ENCODE data around the gene OLFM1. TPM values are rescaled to one million over a fixed set of nuclear protein-coding genes. Genes with fewer than 3 reads are reported as not detected.

The OLFM1 gene
- total RNA-seq, 3 donors from 2014 or later: 17.4 to 25.2 (median 22.1) TPM

DNA sequence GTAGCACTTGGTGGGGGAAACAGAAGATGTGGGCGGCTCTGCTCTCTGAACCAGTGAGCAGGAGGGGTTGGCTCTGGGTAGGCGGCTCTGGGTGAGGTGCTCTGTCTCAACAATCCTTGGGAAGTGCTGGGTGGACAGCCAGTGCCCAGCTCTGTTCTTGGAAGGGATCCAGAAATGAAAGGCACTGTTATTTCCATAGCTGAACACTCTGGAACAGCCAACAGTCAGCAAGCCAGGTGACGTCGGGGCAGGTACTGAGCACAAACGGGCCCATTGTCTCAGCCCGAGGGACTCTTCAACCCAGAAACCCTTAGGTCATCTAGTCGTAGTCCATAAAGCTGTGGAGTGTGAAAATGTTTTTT is 36.3 kb downstream of the OLFM1 start:
- intact Hi-C loops (cut with DNase I; ENCODE audit: low total_unique reads): loop anchor here (10.0 kb wide), 1 partner anchor 1829 kb away; no protein-coding TSS in a partner anchor
- DNase-seq (ENCODE audit: low spot score in 2 of 2): no peak
- H3K9me3 ChIP-seq: no peaks in the 10 kb centered on the region
- H3K27me3 ChIP-seq: peaks cover 0 to 20% of the 10 kb centered on the region in 2 donors
- no peaks in the 10 kb centered on the region for H3K4me1 ChIP-seq
- no peak overlapping the region for H3K27ac ChIP-seq
- H3K36me3 ChIP-seq: no peaks in the 10 kb centered on the region
- TF ChIP-seq, protein P1, sequence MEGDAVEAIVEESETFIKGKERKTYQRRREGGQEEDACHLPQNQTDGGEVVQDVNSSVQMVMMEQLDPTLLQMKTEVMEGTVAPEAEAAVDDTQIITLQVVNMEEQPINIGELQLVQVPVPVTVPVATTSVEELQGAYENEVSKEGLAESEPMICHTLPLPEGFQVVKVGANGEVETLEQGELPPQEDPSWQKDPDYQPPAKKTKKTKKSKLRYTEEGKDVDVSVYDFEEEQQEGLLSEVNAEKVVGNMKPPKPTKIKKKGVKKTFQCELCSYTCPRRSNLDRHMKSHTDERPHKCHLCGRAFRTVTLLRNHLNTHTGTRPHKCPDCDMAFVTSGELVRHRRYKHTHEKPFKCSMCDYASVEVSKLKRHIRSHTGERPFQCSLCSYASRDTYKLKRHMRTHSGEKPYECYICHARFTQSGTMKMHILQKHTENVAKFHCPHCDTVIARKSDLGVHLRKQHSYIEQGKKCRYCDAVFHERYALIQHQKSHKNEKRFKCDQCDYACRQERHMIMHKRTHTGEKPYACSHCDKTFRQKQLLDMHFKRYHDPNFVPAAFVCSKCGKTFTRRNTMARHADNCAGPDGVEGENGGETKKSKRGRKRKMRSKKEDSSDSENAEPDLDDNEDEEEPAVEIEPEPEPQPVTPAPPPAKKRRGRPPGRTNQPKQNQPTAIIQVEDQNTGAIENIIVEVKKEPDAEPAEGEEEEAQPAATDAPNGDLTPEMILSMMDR (IDR thresholded peaks at IDR 0.05): no peak
- TF ChIP-seq POLR2AphosphoS5 (IDR thresholded peaks at IDR 0.05) (no peak), POLR2A (IDR thresholded peaks at IDR 0.05) (no peak)
- H3K4me3 ChIP-seq: no peak overlapping the region

DNA sequence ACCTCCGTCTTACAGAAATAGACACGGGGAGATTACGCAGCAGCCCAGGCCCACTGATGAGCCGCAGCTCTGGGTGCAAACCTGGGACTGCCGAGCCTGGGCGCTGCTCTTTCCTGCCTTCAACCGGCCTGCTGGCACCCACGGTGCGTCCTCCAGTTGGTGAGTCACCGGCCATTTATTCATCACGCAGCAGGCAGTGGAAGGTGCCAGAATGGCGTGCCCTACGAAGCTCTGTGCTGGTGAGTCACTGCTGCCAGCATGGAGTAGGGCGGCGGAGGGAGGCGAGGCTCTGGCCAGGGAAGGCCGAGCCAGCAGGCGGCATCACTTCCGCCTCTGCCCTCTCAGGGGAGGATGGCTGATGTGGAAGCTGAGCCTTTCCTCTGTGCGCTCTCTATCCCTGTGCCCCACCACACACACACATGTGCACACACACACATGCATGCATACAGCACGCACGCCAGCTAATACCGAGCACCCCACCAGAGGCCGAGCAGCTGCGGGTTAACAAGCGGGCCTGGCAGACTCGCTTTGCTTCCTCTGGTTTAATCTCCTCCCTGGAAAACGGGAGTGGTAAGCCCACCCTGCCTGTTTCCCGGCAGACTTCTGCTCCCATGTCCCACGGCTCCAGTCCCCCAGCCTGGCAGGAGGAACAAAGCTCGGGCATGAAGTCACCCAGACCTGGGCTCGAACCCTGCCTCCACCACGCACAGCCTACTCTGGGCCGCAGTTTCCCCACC is 39.2 kb downstream of the OLFM1 start:
- intact Hi-C loops (cut with DNase I; ENCODE audit: low total_unique reads): loop anchor here (10.0 kb wide), 1 partner anchor 1832 kb away; no protein-coding TSS in a partner anchor
- Histone ChIP-seq H3K27ac (no peak overlapping the region), H3K36me3 (no peaks in the 10 kb centered on the region), H3K4me3 (no peak overlapping the region), H3K9me3 (no peaks in the 10 kb centered on the region), H3K27me3 (peaks cover 0 to 42% of the 10 kb centered on the region in 2 donors), H3K4me1 (no peaks in the 10 kb centered on the region)
- peak in 1 of 2 donors; percentile 32 for DNase-seq (ENCODE audit: low spot score in 2 of 2)
- TF ChIP-seq POLR2AphosphoS5 (IDR thresholded peaks at IDR 0.05): peak in 1 of 3 donors; percentile 40
- TF ChIP-seq POLR2A (IDR thresholded peaks at IDR 0.05): no peak

- TF ChIP-seq, protein P1 (IDR thresholded peaks at IDR 0.05): no peak
- TF ChIP-seq POLR2AphosphoS5 (IDR thresholded peaks at IDR 0.05) (no peak), POLR2A (IDR thresholded peaks at IDR 0.05) (no peak)
- intact Hi-C loops (cut with DNase I; ENCODE audit: low total_unique reads): loop anchor here (10.0 kb wide), 1 partner anchor 1833 kb away; no protein-coding TSS in a partner anchor
- Histone ChIP-seq H3K4me3 (peak overlapping the region in 2 of 3 donors; percentile 11 to 28), H3K27ac (no peak overlapping the region), H3K36me3 (no peaks in the 10 kb centered on the region), H3K9me3 (no peaks in the 10 kb centered on the region), H3K4me1 (no peaks in the 10 kb centered on the region), H3K27me3 (peaks cover 0 to 50% of the 10 kb centered on the region in 2 donors)
- no peak for DNase-seq (ENCODE audit: low spot score in 2 of 2)
These were observed 40.5 kb downstream of the OLFM1 start for GRCh38 chr9:135127718-135128670.

DNA sequence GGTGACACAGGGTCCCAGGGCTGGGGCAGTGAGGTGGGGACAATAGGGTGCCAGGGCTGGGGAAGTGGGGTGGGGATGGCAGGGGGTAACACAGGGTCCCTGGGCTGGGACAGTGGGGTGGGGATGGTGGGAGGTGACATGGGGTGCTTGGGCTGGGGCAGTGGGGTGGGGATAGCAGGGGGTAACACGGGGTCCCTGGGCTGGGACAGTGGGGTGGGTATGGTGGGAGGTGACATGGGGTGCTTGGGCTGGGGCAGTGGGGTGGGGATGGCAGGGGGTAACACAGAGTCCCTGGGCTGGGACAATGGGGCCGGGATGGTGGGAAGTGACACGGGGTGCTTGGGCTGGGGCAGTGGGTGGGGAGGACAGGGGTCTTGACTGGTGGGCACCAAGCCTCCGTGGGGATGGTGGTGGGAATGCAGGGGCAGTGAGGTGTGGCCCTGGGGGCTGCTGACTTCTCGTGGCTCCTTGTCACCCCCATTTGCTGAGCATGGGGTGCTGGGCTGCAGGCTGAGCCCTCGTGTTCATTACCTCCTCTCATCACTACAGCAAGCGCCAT is 41.7 kb downstream of the OLFM1 start:
- no peaks in the 10 kb centered on the region for H3K9me3 ChIP-seq
- H3K27me3 ChIP-seq: peaks cover 0 to 62% of the 10 kb centered on the region in 2 donors
- H3K27ac ChIP-seq: no peak overlapping the region
- intact Hi-C loops (cut with DNase I; ENCODE audit: low total_unique reads): loop anchor here (10.0 kb wide), 1 partner anchor 1834 kb away; no protein-coding TSS in a partner anchor
- no peaks in the 10 kb centered on the region for H3K36me3 ChIP-seq
- TF ChIP-seq POLR2AphosphoS5 (IDR thresholded peaks at IDR 0.05): no peak
- no peak for TF ChIP-seq POLR2A (IDR thresholded peaks at IDR 0.05)
- TF ChIP-seq, protein P1 (IDR thresholded peaks at IDR 0.05): no peak
- no peak for DNase-seq (ENCODE audit: low spot score in 2 of 2)
- no peak overlapping the region for H3K4me3 ChIP-seq
- no peaks in the 10 kb centered on the region for H3K4me1 ChIP-seq

DNA sequence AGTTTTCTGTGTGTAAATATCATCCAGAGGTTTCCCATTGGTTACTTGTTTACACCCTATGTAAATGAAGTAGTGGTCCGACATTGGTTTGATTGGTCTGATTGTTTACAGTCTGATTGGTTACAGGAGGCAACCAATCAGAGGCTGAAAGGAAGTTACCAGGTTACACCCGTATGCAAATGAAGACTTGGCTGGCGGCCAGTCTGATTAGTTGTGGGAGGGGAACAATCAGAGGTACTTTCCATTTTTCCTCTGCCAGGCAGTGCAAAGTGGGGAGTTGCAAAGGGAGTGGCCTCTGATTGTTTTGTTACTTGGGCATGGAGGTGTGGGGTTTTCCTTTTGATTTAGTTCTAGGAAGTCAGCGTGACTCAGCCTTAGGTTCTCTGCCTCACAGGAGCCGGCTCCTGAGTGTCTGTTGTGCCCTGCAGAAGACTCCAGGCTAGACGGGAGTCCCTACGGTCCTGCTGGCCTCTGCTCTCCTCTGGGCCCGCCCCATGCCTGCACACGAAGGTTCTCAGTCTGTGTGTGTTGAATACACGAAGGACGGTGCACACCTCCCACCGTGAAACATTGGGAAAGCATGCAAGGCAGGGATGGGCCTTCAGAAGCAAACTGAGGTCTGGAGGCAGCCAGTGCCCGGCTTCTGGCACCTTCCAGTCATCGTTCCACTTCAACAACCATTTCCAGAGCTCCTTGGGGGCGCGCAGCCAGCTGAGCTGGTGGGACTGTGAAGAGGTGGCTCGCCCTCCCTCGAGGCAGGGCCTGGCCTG is 42.9 kb downstream of the OLFM1 start:
- Histone ChIP-seq H3K36me3 (no peaks in the 10 kb centered on the region), H3K4me1 (no peaks in the 10 kb centered on the region), H3K4me3 (no peak overlapping the region), H3K27me3 (peaks cover 0 to 60% of the 10 kb centered on the region in 2 donors), H3K9me3 (peaks cover 4 to 8% of the 10 kb centered on the region in 2 donors), H3K27ac (peak overlapping the region in 1 of 2 donors; percentile 12)
- intact Hi-C loops (cut with DNase I; ENCODE audit: low total_unique reads): no loop called here
- no peak for DNase-seq (ENCODE audit: low spot score in 2 of 2)
- TF ChIP-seq, protein P1 (IDR thresholded peaks at IDR 0.05): no peak
- no peak for TF ChIP-seq POLR2A (IDR thresholded peaks at IDR 0.05)

All from breast epithelium (tissue), 4 donors.